Activated naive CD4-positive, alpha-beta T cell treated with anti-CD3 and anti-CD28 coated beads, Interleukin-2, amount 10 ng/mL, durations not matched to agents 7 days and 5 days (primary cell): ENCODE measurements around the gene C9orf78.

Source experiments
- CTCF ChIA-PET: fragments of 350-600 bp; sonication (Branson Sonifier 250); formaldehyde crosslinking; loops from one replicate; lab custom pipeline; 2021; ENCODE audit warnings: antibody characterized with exemption; lab: Charles Lee
- DNase-seq: peaks from one replicate; pipeline ENCODE4 v3.0.0-alpha.2; 2020
- H3K27ac Mint-ChIP-seq: one replicate; pipeline ENCODE4 v1.8.0; 2021; ENCODE audit warnings: mild to moderate bottlenecking, moderate library complexity, mixed read lengths
- H3K27me3 Mint-ChIP-seq: one replicate; pipeline ENCODE4 v1.8.0; 2021; ENCODE audit warnings: mild to moderate bottlenecking, mixed read lengths
- H3K36me3 Mint-ChIP-seq: one replicate; pipeline ENCODE4 v1.8.0; 2021; ENCODE audit warnings: mixed read lengths
- H3K4me1 Mint-ChIP-seq: one replicate; pipeline ENCODE4 v1.8.0; 2021; ENCODE audit warnings: mixed read lengths
- H3K4me3 Mint-ChIP-seq: one replicate; pipeline ENCODE4 v1.8.0; 2021; ENCODE audit warnings: mild to moderate bottlenecking, moderate library complexity, mixed read lengths
- H3K9me3 Mint-ChIP-seq: one replicate; pipeline ENCODE4 v1.8.0; 2021; ENCODE audit warnings: mixed read lengths

The C9orf78 gene

GRCh38 chr9:129874261-129875101 lies 39.4 kb upstream of the C9orf78 start:
- DNase-seq: peak; percentile 18
- CTCF ChIA-PET: interaction anchor here (1.3 kb wide), 1 partner anchor 46 kb away, joined by 4 read pairs; no protein-coding TSS in a partner anchor
- Mint-ChIP-seq H3K27me3 (no peaks in the 10 kb centered on the region), H3K36me3 (peaks cover 59% of the 10 kb centered on the region), H3K9me3 (no peaks in the 10 kb centered on the region), H3K4me1 (peaks cover 46% of the 10 kb centered on the region), H3K27ac (peak overlapping the region; percentile 88), H3K4me3 (no peak overlapping the region)

GRCh38 chr9:129873563-129874190 lies 38.6 kb upstream of the C9orf78 start:
- Mint-ChIP-seq H3K4me1 (peaks cover 55% of the 10 kb centered on the region), H3K4me3 (no peak overlapping the region)

GRCh38 chr9:129871046-129871445 lies 36.0 kb upstream of the C9orf78 start:
- peaks cover 66% of the 10 kb centered on the region for H3K36me3 Mint-ChIP-seq
- CTCF ChIA-PET: no interaction called here
- H3K27ac Mint-ChIP-seq: peak overlapping the region; percentile 92
- H3K4me1 Mint-ChIP-seq: peaks cover 71% of the 10 kb centered on the region
- peak; percentile 6 for DNase-seq
- H3K9me3 Mint-ChIP-seq: no peaks in the 10 kb centered on the region
- H3K27me3 Mint-ChIP-seq: no peaks in the 10 kb centered on the region
- peak overlapping the region; percentile 67 for H3K4me3 Mint-ChIP-seq

More at GRCh38 chr9:129873563-129874190, 38.6 kb upstream of the C9orf78 start:
- CTCF ChIA-PET: interaction anchor here (0.7 to 1.3 kb wide), 2 partner anchors 13 to 45 kb away, joined by 4 to 7 read pairs; no protein-coding TSS in a partner anchor
- no peaks in the 10 kb centered on the region for H3K9me3 Mint-ChIP-seq
- peaks cover 64% of the 10 kb centered on the region for H3K36me3 Mint-ChIP-seq
- H3K27me3 Mint-ChIP-seq: no peaks in the 10 kb centered on the region
- DNase-seq: no peak
- peak overlapping the region; percentile 88 for H3K27ac Mint-ChIP-seq

GRCh38 chr9:129869585-129870501 lies 34.8 kb upstream of the C9orf78 start:
- Mint-ChIP-seq H3K9me3 (no peaks in the 10 kb centered on the region), H3K4me1 (peaks cover 79% of the 10 kb centered on the region), H3K4me3 (peak overlapping the region; percentile 67), H3K36me3 (peaks cover 68% of the 10 kb centered on the region), H3K27ac (peak overlapping the region; percentile 92), H3K27me3 (no peaks in the 10 kb centered on the region)
- CTCF ChIA-PET: interaction anchor here (1.2 to 2.7 kb wide), 3 partner anchors 12 to 31 kb away, joined by 3 to 15 read pairs (median 3); no protein-coding TSS in a partner anchor
- peak; percentile 21 for DNase-seq

- DNase-seq: peak; percentile 96
- CTCF ChIA-PET: interaction anchor here (0.5 to 2.7 kb wide), 5 partner anchors 13 to 985 kb away, joined by 3 to 15 read pairs (median 3); no protein-coding TSS in a partner anchor
- no peaks in the 10 kb centered on the region for H3K27me3 Mint-ChIP-seq
- H3K36me3 Mint-ChIP-seq: peaks cover 63% of the 10 kb centered on the region
- H3K4me3 Mint-ChIP-seq: peak overlapping the region; percentile 67
- H3K27ac Mint-ChIP-seq: peak overlapping the region; percentile 92
- H3K9me3 Mint-ChIP-seq: no peaks in the 10 kb centered on the region
- peaks cover 84% of the 10 kb centered on the region for H3K4me1 Mint-ChIP-seq
These were observed 33.9 kb upstream of the C9orf78 start for GRCh38 chr9:129868872-129869486.

GRCh38 chr9:129868023-129868871 lies 33.2 kb upstream of the C9orf78 start:
- Mint-ChIP-seq H3K27me3 (no peaks in the 10 kb centered on the region), H3K4me3 (peak overlapping the region; percentile 67), H3K27ac (peak overlapping the region; percentile 92), H3K9me3 (no peaks in the 10 kb centered on the region), H3K4me1 (peaks cover 89% of the 10 kb centered on the region), H3K36me3 (peaks cover 63% of the 10 kb centered on the region)
- CTCF ChIA-PET: interaction anchor here (0.5 to 2.7 kb wide), 4 partner anchors 17 to 985 kb away, joined by 3 to 15 read pairs (median 4); no protein-coding TSS in a partner anchor
- DNase-seq: peak; percentile 22

- Mint-ChIP-seq H3K4me1 (peaks cover 92% of the 10 kb centered on the region), H3K27me3 (no peaks in the 10 kb centered on the region), H3K4me3 (peak overlapping the region; percentile 10), H3K36me3 (peaks cover 64% of the 10 kb centered on the region), H3K27ac (peak overlapping the region; percentile 92), H3K9me3 (no peaks in the 10 kb centered on the region)
- CTCF ChIA-PET: interaction anchor here (0.6 to 2.7 kb wide), 5 partner anchors 13 to 64 kb away, joined by 3 to 15 read pairs (median 3); no protein-coding TSS in a partner anchor
- peak; percentile 39 for DNase-seq
These were observed 32.3 kb upstream of the C9orf78 start for GRCh38 chr9:129867136-129868022.

- CTCF ChIA-PET: interaction anchor here (0.9 to 2.0 kb wide), 5 partner anchors 14 to 30 kb away, joined by 3 to 6 read pairs (median 3); no protein-coding TSS in a partner anchor
- Mint-ChIP-seq H3K4me1 (peaks cover 92% of the 10 kb centered on the region), H3K27me3 (no peaks in the 10 kb centered on the region), H3K4me3 (peak overlapping the region; percentile 29), H3K36me3 (peaks cover 65% of the 10 kb centered on the region), H3K27ac (peak overlapping the region; percentile 92), H3K9me3 (no peaks in the 10 kb centered on the region)
- DNase-seq: peak; percentile 79
These were observed 31.5 kb upstream of the C9orf78 start for GRCh38 chr9:129866394-129867135.

- H3K36me3 Mint-ChIP-seq: peaks cover 64% of the 10 kb centered on the region
- H3K4me1 Mint-ChIP-seq: peaks cover 92% of the 10 kb centered on the region
- no peaks in the 10 kb centered on the region for H3K9me3 Mint-ChIP-seq
- H3K27me3 Mint-ChIP-seq: no peaks in the 10 kb centered on the region
- H3K4me3 Mint-ChIP-seq: peak overlapping the region; percentile 29
- DNase-seq: no peak
- CTCF ChIA-PET: interaction anchor here (0.7 to 2.0 kb wide), 6 partner anchors 19 to 29 kb away, joined by 3 to 6 read pairs (median 3); no protein-coding TSS in a partner anchor
- H3K27ac Mint-ChIP-seq: peak overlapping the region; percentile 93
These were observed 30.7 kb upstream of the C9orf78 start for GRCh38 chr9:129865668-129866320.

- Mint-ChIP-seq H3K4me1 (peaks cover 89% of the 10 kb centered on the region), H3K4me3 (no peak overlapping the region), H3K36me3 (peaks cover 63% of the 10 kb centered on the region), H3K27me3 (no peaks in the 10 kb centered on the region), H3K9me3 (no peaks in the 10 kb centered on the region), H3K27ac (peak overlapping the region; percentile 93)
- DNase-seq: no peak
- CTCF ChIA-PET: interaction anchor here (0.7 to 2.0 kb wide), 7 partner anchors 20 to 91 kb away, joined by 3 to 6 read pairs (median 3); no protein-coding TSS in a partner anchor
These were observed 30.0 kb upstream of the C9orf78 start for GRCh38 chr9:129864991-129865647.
